ENCODE results near the gene PDGFA.

DNA sequence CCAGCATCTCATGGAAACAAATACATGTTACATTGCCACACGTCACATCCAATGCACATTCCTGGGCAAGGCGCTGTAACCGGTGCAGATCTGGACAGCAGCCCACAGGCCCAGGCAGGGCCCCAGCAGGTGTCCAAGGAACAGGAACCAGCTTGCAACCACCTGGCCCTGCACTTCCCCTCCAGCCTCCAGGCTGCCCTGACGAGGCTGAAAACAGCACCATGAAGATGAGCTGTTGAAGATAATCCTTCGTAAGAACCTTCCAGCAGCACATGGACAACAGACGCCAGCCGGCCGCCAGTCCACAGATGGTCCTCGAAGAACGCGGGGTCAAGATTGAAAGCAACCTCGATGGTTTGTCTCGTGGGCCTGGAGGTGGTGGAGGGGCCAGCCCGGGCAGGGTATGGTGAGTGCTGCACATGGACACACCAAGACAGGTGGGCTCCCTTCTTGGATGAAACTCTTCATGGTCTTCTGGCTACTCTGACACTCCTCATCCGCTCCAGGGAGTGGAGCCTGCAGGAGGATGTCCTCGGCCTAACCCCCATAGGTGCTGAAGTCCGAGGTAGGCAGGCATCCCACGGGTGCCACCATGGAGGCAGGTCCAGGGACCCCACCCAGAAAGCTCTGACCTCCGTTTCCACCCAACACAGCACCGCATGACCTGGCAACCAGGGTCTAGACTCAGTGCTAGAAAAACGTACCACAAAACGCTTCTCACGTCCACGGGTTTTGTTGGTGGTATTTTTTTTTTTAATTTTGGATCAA is 22.9 kb downstream of the PDGFA start:
- TF ChIP-seq, protein P1, sequence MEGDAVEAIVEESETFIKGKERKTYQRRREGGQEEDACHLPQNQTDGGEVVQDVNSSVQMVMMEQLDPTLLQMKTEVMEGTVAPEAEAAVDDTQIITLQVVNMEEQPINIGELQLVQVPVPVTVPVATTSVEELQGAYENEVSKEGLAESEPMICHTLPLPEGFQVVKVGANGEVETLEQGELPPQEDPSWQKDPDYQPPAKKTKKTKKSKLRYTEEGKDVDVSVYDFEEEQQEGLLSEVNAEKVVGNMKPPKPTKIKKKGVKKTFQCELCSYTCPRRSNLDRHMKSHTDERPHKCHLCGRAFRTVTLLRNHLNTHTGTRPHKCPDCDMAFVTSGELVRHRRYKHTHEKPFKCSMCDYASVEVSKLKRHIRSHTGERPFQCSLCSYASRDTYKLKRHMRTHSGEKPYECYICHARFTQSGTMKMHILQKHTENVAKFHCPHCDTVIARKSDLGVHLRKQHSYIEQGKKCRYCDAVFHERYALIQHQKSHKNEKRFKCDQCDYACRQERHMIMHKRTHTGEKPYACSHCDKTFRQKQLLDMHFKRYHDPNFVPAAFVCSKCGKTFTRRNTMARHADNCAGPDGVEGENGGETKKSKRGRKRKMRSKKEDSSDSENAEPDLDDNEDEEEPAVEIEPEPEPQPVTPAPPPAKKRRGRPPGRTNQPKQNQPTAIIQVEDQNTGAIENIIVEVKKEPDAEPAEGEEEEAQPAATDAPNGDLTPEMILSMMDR (IDR thresholded peaks at IDR 0.05) = no peak
- TF ChIP-seq POLR2A (IDR thresholded peaks at IDR 0.05) = no peak

All from ovary (tissue), 3 donors.